Measurements from ENCODE around the gene DHRS3.

Gene DHRS3

DNA sequence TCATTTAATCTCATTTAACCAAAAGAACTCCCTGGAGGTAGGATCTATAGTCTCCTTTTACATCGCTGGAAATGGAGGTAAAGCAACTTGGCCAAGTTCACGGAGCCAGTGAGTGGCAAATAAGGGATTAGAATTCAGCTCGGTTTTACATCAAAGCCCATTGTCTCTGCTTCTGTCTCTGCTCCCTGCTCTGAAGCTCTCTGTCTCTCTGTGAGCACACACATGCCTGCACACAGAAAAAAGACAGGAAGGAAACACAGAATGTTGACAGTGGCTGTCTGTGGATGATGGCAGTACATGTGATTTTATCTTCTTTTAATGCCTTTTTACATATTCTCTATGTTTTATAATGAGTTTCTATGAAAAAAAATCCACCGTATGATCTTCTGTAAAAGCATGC lies 8.9 kb upstream of the DHRS3 start:
- no peaks in the 10 kb centered on the region for H3K9me3 Mint-ChIP-seq
- no peak overlapping the region for H3K4me3 Mint-ChIP-seq
- no peaks in the 10 kb centered on the region for H3K4me1 Mint-ChIP-seq
- peaks cover 18% of the 10 kb centered on the region for H3K27me3 Mint-ChIP-seq
- H3K36me3 Mint-ChIP-seq: no peaks in the 10 kb centered on the region
- no peak overlapping the region for H3K27ac Mint-ChIP-seq
- no peak for ATAC-seq

- H3K9me3 Mint-ChIP-seq: no peaks in the 10 kb centered on the region
- H3K4me1 Mint-ChIP-seq: peaks cover 2% of the 10 kb centered on the region
- no peaks in the 10 kb centered on the region for H3K36me3 Mint-ChIP-seq
- no peak for ATAC-seq
- H3K27ac Mint-ChIP-seq: no peak overlapping the region
- no peak overlapping the region for H3K4me3 Mint-ChIP-seq
- peaks cover 26% of the 10 kb centered on the region for H3K27me3 Mint-ChIP-seq
These were observed 7.3 kb upstream of the DHRS3 start for GRCh38 chr1:12625276-12625675.

- Mint-ChIP-seq H3K4me3 (no peak overlapping the region), H3K4me1 (peaks cover 27% of the 10 kb centered on the region)
- ATAC-seq: no peak
These were observed 4.5 kb upstream of the DHRS3 start for GRCh38 chr1:12622506-12622905.

GRCh38 chr1:12621346-12622335 lies 3.6 kb upstream of the DHRS3 start:
- Mint-ChIP-seq H3K4me3 (no peak overlapping the region), H3K4me1 (peaks cover 33% of the 10 kb centered on the region), H3K27ac (no peak overlapping the region), H3K36me3 (no peaks in the 10 kb centered on the region), H3K27me3 (peaks cover 52% of the 10 kb centered on the region), H3K9me3 (no peaks in the 10 kb centered on the region)
- ATAC-seq: no peak

More at GRCh38 chr1:12622506-12622905, 4.5 kb upstream of the DHRS3 start:
- Mint-ChIP-seq H3K27me3 (peaks cover 45% of the 10 kb centered on the region), H3K9me3 (no peaks in the 10 kb centered on the region), H3K36me3 (no peaks in the 10 kb centered on the region), H3K27ac (no peak overlapping the region)

DNA sequence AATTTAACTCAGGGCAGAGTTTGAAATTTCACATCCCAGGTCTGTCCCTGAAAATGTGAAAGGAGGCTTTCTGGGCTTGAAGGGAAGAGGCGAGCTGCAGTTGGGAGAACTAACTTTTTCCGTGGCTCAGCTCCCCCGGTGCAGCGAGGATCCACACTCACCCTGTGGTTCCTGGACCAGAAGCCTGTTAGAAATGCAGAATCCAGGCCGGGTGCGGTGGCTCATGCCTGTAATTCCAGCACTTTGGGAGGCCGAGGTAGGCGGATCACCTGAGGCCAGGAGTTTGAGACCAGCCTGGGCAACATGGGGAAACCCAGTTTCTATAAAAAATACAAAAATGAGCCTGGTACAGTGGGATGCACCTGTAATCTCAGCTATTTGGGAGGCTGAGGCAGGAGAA lies 2.9 kb upstream of the DHRS3 start:
- Mint-ChIP-seq H3K9me3 (no peaks in the 10 kb centered on the region), H3K4me1 (peaks cover 39% of the 10 kb centered on the region), H3K27ac (no peak overlapping the region), H3K27me3 (peaks cover 59% of the 10 kb centered on the region), H3K4me3 (no peak overlapping the region), H3K36me3 (peaks cover 7% of the 10 kb centered on the region)
- ATAC-seq: no peak

DNA sequence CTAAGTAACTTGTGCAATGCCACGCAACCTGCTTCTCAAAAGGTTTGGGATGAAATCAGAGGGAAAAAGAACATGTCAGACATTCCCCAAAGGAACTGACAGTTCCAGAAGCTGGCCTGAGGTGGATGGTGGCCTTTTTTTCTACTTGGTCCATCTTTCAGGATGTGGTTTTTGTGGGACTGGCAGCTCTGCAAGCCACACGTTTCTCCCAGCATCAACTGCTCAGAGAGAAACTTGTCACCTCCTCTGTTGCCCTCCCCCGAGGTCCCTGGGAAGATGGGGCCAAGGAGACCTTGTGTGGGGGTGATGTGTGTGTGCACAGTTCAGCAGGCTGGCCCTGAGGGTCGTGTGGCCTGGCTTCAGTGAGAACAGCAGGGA lies 2.5 kb upstream of the DHRS3 start:
- Mint-ChIP-seq H3K9me3 (no peaks in the 10 kb centered on the region), H3K27me3 (peaks cover 62% of the 10 kb centered on the region), H3K4me3 (no peak overlapping the region), H3K36me3 (peaks cover 11% of the 10 kb centered on the region), H3K4me1 (peaks cover 44% of the 10 kb centered on the region), H3K27ac (no peak overlapping the region)
- no peak for ATAC-seq

- peak overlapping the region; percentile 94 for H3K4me3 Mint-ChIP-seq
- H3K27me3 Mint-ChIP-seq: peaks cover 62% of the 10 kb centered on the region
- peaks cover 49% of the 10 kb centered on the region for H3K4me1 Mint-ChIP-seq
- peaks cover 15% of the 10 kb centered on the region for H3K36me3 Mint-ChIP-seq
- peak; percentile 67 for ATAC-seq
- no peak overlapping the region for H3K27ac Mint-ChIP-seq
- no peaks in the 10 kb centered on the region for H3K9me3 Mint-ChIP-seq
These were observed 1.9 kb upstream of the DHRS3 start for GRCh38 chr1:12619792-12620487.

GRCh38 chr1:12618965-12619791 lies 1.2 kb upstream of the DHRS3 start:
- ATAC-seq: peak; percentile 2
- H3K27ac Mint-ChIP-seq: peak overlapping the region; percentile 92
- H3K36me3 Mint-ChIP-seq: peaks cover 20% of the 10 kb centered on the region
- H3K27me3 Mint-ChIP-seq: peaks cover 67% of the 10 kb centered on the region
- no peaks in the 10 kb centered on the region for H3K9me3 Mint-ChIP-seq
- peaks cover 53% of the 10 kb centered on the region for H3K4me1 Mint-ChIP-seq
- H3K4me3 Mint-ChIP-seq: peak overlapping the region; percentile 94

- Mint-ChIP-seq H3K36me3 (peaks cover 20% of the 10 kb centered on the region), H3K4me1 (peaks cover 53% of the 10 kb centered on the region), H3K27ac (peak overlapping the region; percentile 92), H3K9me3 (no peaks in the 10 kb centered on the region), H3K27me3 (peaks cover 67% of the 10 kb centered on the region), H3K4me3 (peak overlapping the region; percentile 94)
- ATAC-seq: no peak
These were observed 603 bp upstream of the DHRS3 start for GRCh38 chr1:12618661-12618964.

- peak; percentile 18 for ATAC-seq
- H3K9me3 Mint-ChIP-seq: no peaks in the 10 kb centered on the region
- peaks cover 29% of the 10 kb centered on the region for H3K36me3 Mint-ChIP-seq
- H3K4me1 Mint-ChIP-seq: peaks cover 54% of the 10 kb centered on the region
- peaks cover 73% of the 10 kb centered on the region for H3K27me3 Mint-ChIP-seq
- H3K27ac Mint-ChIP-seq: peak overlapping the region; percentile 92
- H3K4me3 Mint-ChIP-seq: peak overlapping the region; percentile 94
These were observed 504 bp downstream of the DHRS3 start for GRCh38 chr1:12617511-12617900.

- Mint-ChIP-seq H3K36me3 (peaks cover 35% of the 10 kb centered on the region), H3K4me3 (peak overlapping the region; percentile 94), H3K4me1 (peaks cover 59% of the 10 kb centered on the region), H3K27ac (peak overlapping the region; percentile 92), H3K27me3 (peaks cover 73% of the 10 kb centered on the region), H3K9me3 (no peaks in the 10 kb centered on the region)
- ATAC-seq: no peak
These were observed 1.2 kb downstream of the DHRS3 start for GRCh38 chr1:12616709-12617373.

- Mint-ChIP-seq H3K36me3 (peaks cover 37% of the 10 kb centered on the region), H3K27me3 (peaks cover 67% of the 10 kb centered on the region), H3K4me3 (peak overlapping the region; percentile 94), H3K9me3 (no peaks in the 10 kb centered on the region), H3K27ac (peak overlapping the region; percentile 92), H3K4me1 (peaks cover 59% of the 10 kb centered on the region)
- no peak for ATAC-seq
These were observed 1.9 kb downstream of the DHRS3 start for GRCh38 chr1:12615865-12616708.

DNA sequence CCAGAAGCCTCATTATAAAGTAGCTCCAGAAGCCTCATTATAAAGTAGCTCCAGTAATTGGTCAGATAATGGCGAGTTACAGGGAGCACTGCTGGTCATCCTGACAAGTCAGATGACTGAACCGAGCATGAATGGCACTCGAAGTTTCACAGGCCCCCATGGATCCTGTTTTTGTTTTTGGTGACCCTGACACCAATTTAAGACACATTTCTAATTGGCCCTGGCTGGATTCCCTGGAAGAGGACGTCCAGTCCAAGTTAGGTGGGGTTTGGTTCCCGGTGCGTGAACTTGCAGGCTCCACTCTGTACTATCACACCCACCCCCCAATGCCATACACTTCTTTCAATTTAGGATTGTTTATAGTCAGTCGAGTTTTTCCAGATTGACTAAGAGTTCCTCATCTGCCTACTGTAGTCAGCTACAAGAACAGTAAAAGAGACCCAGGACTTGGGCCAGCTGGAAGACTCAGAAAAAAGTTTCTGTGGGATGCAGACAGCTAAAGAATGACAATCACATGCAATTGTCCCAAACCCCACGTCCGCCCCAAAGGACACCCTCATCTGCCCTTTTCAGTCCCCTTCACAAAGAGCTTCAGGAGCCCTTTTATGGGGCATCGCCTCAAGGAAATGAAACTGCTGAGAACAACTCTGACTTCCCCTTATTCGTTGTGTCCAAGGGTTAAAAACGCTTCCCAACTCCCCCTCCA lies 2.7 kb downstream of the DHRS3 start:
- Mint-ChIP-seq H3K4me1 (peaks cover 58% of the 10 kb centered on the region), H3K27ac (peak overlapping the region; percentile 92), H3K27me3 (peaks cover 74% of the 10 kb centered on the region), H3K4me3 (peak overlapping the region; percentile 94), H3K36me3 (peaks cover 45% of the 10 kb centered on the region), H3K9me3 (no peaks in the 10 kb centered on the region)
- ATAC-seq: no peak
